ENCODE data around the gene A1CF.

DNA sequence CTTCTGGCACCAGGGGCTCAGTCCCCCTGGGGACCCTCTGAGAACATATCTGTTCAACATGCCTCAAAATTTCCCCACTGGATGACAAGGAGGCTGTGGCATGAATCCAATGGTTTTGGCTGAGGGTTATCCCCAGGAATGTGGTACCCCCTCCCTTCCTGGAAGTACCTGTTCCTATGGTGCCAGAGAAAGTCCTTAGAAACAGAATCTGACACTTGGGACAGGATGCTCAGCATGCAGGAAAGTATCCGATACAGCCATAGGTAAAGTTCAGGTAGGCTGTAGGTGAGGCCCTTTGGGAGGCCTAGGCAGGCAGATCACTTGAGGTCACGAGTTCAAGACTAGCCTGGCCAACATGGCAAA lies 42.7 kb upstream of the A1CF start:
- TF ChIP-seq POLR2A (IDR thresholded peaks at IDR 0.05) (no peak), POLR2AphosphoS5 (IDR thresholded peaks at IDR 0.05) (no peak)
- TF ChIP-seq, protein P1, sequence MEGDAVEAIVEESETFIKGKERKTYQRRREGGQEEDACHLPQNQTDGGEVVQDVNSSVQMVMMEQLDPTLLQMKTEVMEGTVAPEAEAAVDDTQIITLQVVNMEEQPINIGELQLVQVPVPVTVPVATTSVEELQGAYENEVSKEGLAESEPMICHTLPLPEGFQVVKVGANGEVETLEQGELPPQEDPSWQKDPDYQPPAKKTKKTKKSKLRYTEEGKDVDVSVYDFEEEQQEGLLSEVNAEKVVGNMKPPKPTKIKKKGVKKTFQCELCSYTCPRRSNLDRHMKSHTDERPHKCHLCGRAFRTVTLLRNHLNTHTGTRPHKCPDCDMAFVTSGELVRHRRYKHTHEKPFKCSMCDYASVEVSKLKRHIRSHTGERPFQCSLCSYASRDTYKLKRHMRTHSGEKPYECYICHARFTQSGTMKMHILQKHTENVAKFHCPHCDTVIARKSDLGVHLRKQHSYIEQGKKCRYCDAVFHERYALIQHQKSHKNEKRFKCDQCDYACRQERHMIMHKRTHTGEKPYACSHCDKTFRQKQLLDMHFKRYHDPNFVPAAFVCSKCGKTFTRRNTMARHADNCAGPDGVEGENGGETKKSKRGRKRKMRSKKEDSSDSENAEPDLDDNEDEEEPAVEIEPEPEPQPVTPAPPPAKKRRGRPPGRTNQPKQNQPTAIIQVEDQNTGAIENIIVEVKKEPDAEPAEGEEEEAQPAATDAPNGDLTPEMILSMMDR (IDR thresholded peaks at IDR 0.05), result no peak

All from breast epithelium (tissue), 3 donors.